ENCODE data around the gene GPANK1.

Gene GPANK1

GRCh38 chr6:31692353-31692752, 27.6 kb upstream of the GPANK1 start:
- peak in 1 of 10 donors; percentile 12 for DNase-seq
- intact Hi-C loops (cut with DNase I): no loop called here

GRCh38 chr6:31691564-31692108, 26.8 kb upstream of the GPANK1 start:
- intact Hi-C loops (cut with DNase I): no loop called here
- peak in 2 of 10 donors; percentile 34 to 35 for DNase-seq

- intact Hi-C loops (cut with DNase I): no loop called here
Measured at GRCh38 chr6:31691078-31691463, 26.3 kb upstream of the GPANK1 start.

GRCh38 chr6:31690231-31691077, 25.7 kb upstream of the GPANK1 start:
- no peak for DNase-seq
- intact Hi-C loops (cut with DNase I): no loop called here

More at GRCh38 chr6:31691078-31691463, 26.3 kb upstream of the GPANK1 start:
- peak in 2 of 10 donors; percentile 6 to 22 for DNase-seq

GRCh38 chr6:31689249-31690110, 24.7 kb upstream of the GPANK1 start:
- intact Hi-C loops (cut with DNase I): no loop called here
- peak in 1 of 10 donors; percentile 43 for DNase-seq

GRCh38 chr6:31687860-31688693, 23.3 kb upstream of the GPANK1 start:
- intact Hi-C loops (cut with DNase I): no loop called here
- DNase-seq: peak in 1 of 10 donors; percentile 63

GRCh38 chr6:31687321-31687720, 22.5 kb upstream of the GPANK1 start:
- DNase-seq: peak in 1 of 10 donors; percentile 57
- intact Hi-C loops (cut with DNase I): no loop called here

- intact Hi-C loops (cut with DNase I): no loop called here
Measured at GRCh38 chr6:31686483-31686882, 21.7 kb upstream of the GPANK1 start.

GRCh38 chr6:31683591-31683990, 18.8 kb upstream of the GPANK1 start:
- intact Hi-C loops (cut with DNase I): loop anchor here (5.0 kb wide), 1 partner anchor 269 kb away; no protein-coding TSS in a partner anchor
- no peak for DNase-seq

More at GRCh38 chr6:31686483-31686882, 21.7 kb upstream of the GPANK1 start:
- DNase-seq: peak in 1 of 10 donors; percentile 35

- peak in 8 of 10 donors; percentile 22 to 92 (median 52) for DNase-seq
- intact Hi-C loops (cut with DNase I): loop anchor here (2.0 to 5.0 kb wide), 2 partner anchors 154 to 271 kb away; no protein-coding TSS in a partner anchor
Measured at GRCh38 chr6:31681135-31681671, 16.4 kb upstream of the GPANK1 start.

GRCh38 chr6:31680226-31681134, 15.7 kb upstream of the GPANK1 start, which contains the start of gene LY6G5C:
TSS of gene LY6G5C (minus strand) at chr6:31681067. CDS start at chr6:31680373, 694 bp downstream.
- intact Hi-C loops (cut with DNase I): loop anchor here (2.0 to 5.0 kb wide), 2 partner anchors 154 to 272 kb away; no protein-coding TSS in a partner anchor
- peak; percentile 65 to 97 (median 81) for DNase-seq

GRCh38 chr6:31677955-31678354, 13.2 kb upstream of the GPANK1 start:
- DNase-seq: no peak
- intact Hi-C loops (cut with DNase I): no loop called here

GRCh38 chr6:31676904-31677303, 12.1 kb upstream of the GPANK1 start:
- DNase-seq: peak in 1 of 10 donors; percentile 1
- intact Hi-C loops (cut with DNase I): no loop called here

- intact Hi-C loops (cut with DNase I): no loop called here
- peak in 1 of 10 donors; percentile 21 for DNase-seq
Measured at GRCh38 chr6:31676322-31676903, 11.6 kb upstream of the GPANK1 start.

GRCh38 chr6:31669676-31670075, 4.9 kb upstream of the GPANK1 start, which contains the start of gene LY6G5B:
TSS of gene LY6G5B (plus strand) at chr6:31669976. CDS start at chr6:31670951, 975 bp downstream.
- intact Hi-C loops (cut with DNase I): no loop called here
- DNase-seq: peak in 1 of 10 donors; percentile 31

GRCh38 chr6:31666337-31666965, 1.7 kb upstream of the GPANK1 start:
- DNase-seq: no peak
- intact Hi-C loops (cut with DNase I): no loop called here
